CD14-positive monocyte (primary cell): ENCODE measurements around the gene RAP2C. TPM values are rescaled to one million over a fixed set of nuclear protein-coding genes. Genes with fewer than 3 reads are reported as not detected.

ENCODE experiments used
- DNase-seq, 3 donors: peaks; one replicate each; pipeline ENCODE4 v3.0.0-alpha.2; 2011 to 2022
- H2AFZ ChIP-seq: 2 replicates; pipeline ENCODE4 v1.6.0; 2012; ENCODE audit warnings: mild to moderate bottlenecking, low read depth, low read length, inconsistent platforms; ENCODE audit not compliant: insufficient read depth, poor library complexity, severe bottlenecking
- H3K27ac ChIP-seq, 2 donors: 1 replicate in 1 of 2; 2 replicates in 1 of 2; pipeline ENCODE4 v1.5.1; 2012 to 2013; ENCODE audit warnings: low read length in 2 of 2, control low read depth in 1 of 2, inconsistent platforms in 1 of 2, low read depth in 1 of 2, mild to moderate bottlenecking in 1 of 2
- H3K27me3 ChIP-seq, 2 donors: one replicate each; pipeline versions ENCODE4 v1.6.0 to v1.6.1; 2011 to 2013; ENCODE audit warnings: low read length in 2 of 2; ENCODE audit not compliant: control insufficient read depth in 2 of 2, insufficient read depth in 2 of 2
- H3K36me3 ChIP-seq, 2 donors: replicated peaks in 1 of 2; 1 replicate in 1 of 2; 2 replicates in 1 of 2; pipeline versions ENCODE4 v1.5.1 to v1.6.1; 2012 to 2013; ENCODE audit warnings: low read length in 2 of 2, control low read depth in 1 of 2, inconsistent platforms in 1 of 2, mild to moderate bottlenecking in 1 of 2; ENCODE audit not compliant: insufficient read depth in 2 of 2, control insufficient read depth in 1 of 2
- H3K4me1 ChIP-seq, 2 donors: 1 replicate in 1 of 2; 2 replicates in 1 of 2; pipeline versions ENCODE4 v1.5.1 to v1.6.1; 2012 to 2013; ENCODE audit warnings: low read length in 2 of 2, control low read depth in 1 of 2, inconsistent platforms in 1 of 2, mild to moderate bottlenecking in 1 of 2, moderate library complexity in 1 of 2; ENCODE audit not compliant: insufficient read depth in 2 of 2, control insufficient read depth in 1 of 2
- H3K4me2 ChIP-seq: replicated peaks from 2 replicates; pipeline ENCODE3; 2012; ENCODE audit warnings: low read length, moderate library complexity, mild to moderate bottlenecking; ENCODE audit not compliant: poor library complexity, severe bottlenecking; ENCODE audit errors: extremely low read depth
- H3K4me3 ChIP-seq, 3 experiments: fragments of 200-600 bp in 1 of 3; sonication (generic) in 1 of 3; replicated peaks in 1 of 3; 1 replicate in 2 of 3; 2 replicates in 1 of 3; pipeline ENCODE4 v1.5.1; 2011 to 2013; ENCODE audit warnings: low read length in 3 of 3, mild to moderate bottlenecking in 3 of 3, control low read depth in 2 of 3, low read depth in 2 of 3, inconsistent platforms in 1 of 3, moderate library complexity in 1 of 3
- H3K79me2 ChIP-seq: 2 replicates; pipeline ENCODE4 v1.6.0; 2012; ENCODE audit warnings: mild to moderate bottlenecking, control low read depth, inconsistent platforms, low read length, moderate library complexity; ENCODE audit not compliant: insufficient read depth
- H3K9ac ChIP-seq: 2 replicates; pipeline ENCODE4 v1.6.0; 2017; ENCODE audit warnings: low read length, mild to moderate bottlenecking; ENCODE audit not compliant: insufficient read depth, poor library complexity, severe bottlenecking
- H3K9me3 ChIP-seq, 2 donors: replicated peaks in 1 of 2; 1 replicate in 1 of 2; 2 replicates in 1 of 2; pipeline versions ENCODE4 v1.5.1 to v1.6.1; 2012 to 2013; ENCODE audit warnings: low read length in 2 of 2, control low read depth in 1 of 2; ENCODE audit not compliant: control insufficient read depth in 1 of 2, insufficient read depth in 1 of 2
- H4K20me1 ChIP-seq: 2 replicates; pipeline ENCODE4 v1.6.0; 2012; ENCODE audit warnings: mild to moderate bottlenecking, low read length, control low read depth, moderate library complexity; ENCODE audit not compliant: insufficient read depth
- H3K27ac Mint-ChIP-seq, 7 donors: one replicate each; pipeline ENCODE4 v1.8.0; 2020; ENCODE audit warnings: mild to moderate bottlenecking in 7 of 7, mixed read lengths in 7 of 7, moderate library complexity in 6 of 7, inconsistent platforms in 2 of 7
- H3K27me3 Mint-ChIP-seq, 3 donors: one replicate each; pipeline ENCODE4 v1.8.0; 2021 to 2022; ENCODE audit warnings: low read depth in 3 of 3, mild to moderate bottlenecking in 3 of 3, mixed read lengths in 3 of 3, moderate library complexity in 3 of 3, inconsistent platforms in 1 of 3
- H3K36me3 Mint-ChIP-seq, 2 donors: one replicate each; pipeline ENCODE4 v1.8.0; 2020; ENCODE audit warnings: mixed read lengths in 2 of 2, inconsistent platforms in 1 of 2, mild to moderate bottlenecking in 1 of 2
- H3K4me1 Mint-ChIP-seq: one replicate; pipeline ENCODE4 v1.8.0; 2020; ENCODE audit warnings: mild to moderate bottlenecking, mixed read lengths
- H3K4me3 Mint-ChIP-seq, 2 donors: one replicate each; pipeline ENCODE4 v1.8.0; 2020; ENCODE audit warnings: mild to moderate bottlenecking in 2 of 2, mixed read lengths in 2 of 2, moderate library complexity in 1 of 2
- H3K9me3 Mint-ChIP-seq, 7 donors: one replicate each; pipeline ENCODE4 v1.8.0; 2020 to 2022; ENCODE audit warnings: mixed read lengths in 7 of 7, mild to moderate bottlenecking in 6 of 7, moderate library complexity in 6 of 7, inconsistent platforms in 2 of 7
- WGBS: methylation state at CpG from one replicate; pipeline ENCODE4 v1.1.5; 2013; ENCODE audit warnings: missing lambda C conversion rate; ENCODE audit not compliant: insufficient coverage; 5-methylcytosine and 5-hydroxymethylcytosine counted together
- intact Hi-C, 2 donors: fragments of 100-400 bp; cut with micrococcal nuclease; formaldehyde crosslinking; loops; one replicate each; pipeline versions ENCODE4 v1.15.0 to v1.15.1; 2023
- polyA plus RNA-seq, 3 donors: library from polyadenylated mRNA; depleted of rRNA in 1 of 3; unstranded in 2 of 3; stranded (reverse) in 1 of 3; fragments of 300-500 nt in 2 of 3; fragments of >200 nt in 1 of 3; fragmentation: Illumina TruSeq in 2 of 3; gene quantifications; 1 replicate in 2 of 3; 2 replicates in 1 of 3; pipeline ENCODE4 v1.2.3, GENCODE V29; 2012 to 2021
- TF ChIP-seq, protein P1 (sequence below): fragments of 200-600 bp; IDR thresholded peaks from one replicate; pipeline ENCODE4 v1.8.0; 2022; ENCODE audit warnings: antibody characterized with exemption, mild to moderate bottlenecking

RAP2C gene
- polyA plus RNA-seq, 3 donors = 14.7 to 23.2 (median 18.8) TPM

DNA sequence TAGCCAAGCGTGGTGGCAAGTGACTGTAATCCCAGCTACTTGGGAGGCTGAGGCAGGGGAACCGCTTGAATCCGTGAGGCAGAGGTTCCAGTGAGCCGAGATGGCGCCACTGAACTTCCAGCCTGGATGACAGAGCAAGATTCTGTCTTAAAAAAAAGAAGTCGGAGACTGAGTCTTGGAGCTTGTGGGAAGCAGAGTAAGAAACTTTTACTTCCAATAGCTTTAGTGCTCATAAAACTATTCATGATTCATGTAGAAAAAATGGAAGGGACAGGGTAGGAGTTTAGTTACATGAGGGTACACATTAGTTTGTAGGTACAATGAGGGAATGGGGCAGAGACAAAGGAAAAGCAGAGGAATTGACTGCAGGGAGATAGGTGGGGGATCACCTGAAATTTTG is 19.3 kb downstream of the RAP2C start:
- H4K20me1 ChIP-seq = peaks cover 10% of the 10 kb centered on the region
- Mint-ChIP-seq H3K27ac (no peak overlapping the region), H3K4me3 (no peak overlapping the region), H3K9me3 (peaks cover 0 to 4% (median 3%) of the 10 kb centered on the region in 7 donors), H3K27me3 (no peaks in the 10 kb centered on the region), H3K36me3 (peaks cover 4 to 13% of the 10 kb centered on the region in 2 donors), H3K4me1 (no peaks in the 10 kb centered on the region)
- H3K27me3 ChIP-seq = peaks cover 0 to 2% of the 10 kb centered on the region in 2 donors
- no peaks in the 10 kb centered on the region for H3K79me2 ChIP-seq
- H3K4me1 ChIP-seq = no peaks in the 10 kb centered on the region
- no peak overlapping the region for H2AFZ ChIP-seq
- no peak overlapping the region for H3K4me2 ChIP-seq
- H3K27ac ChIP-seq = no peak overlapping the region
- no CpG with 5 or more reads among the region's 6 CpGs for WGBS
- intact Hi-C loops = no loop called here
- no peak overlapping the region for H3K4me3 ChIP-seq
- DNase-seq = no peak
- TF ChIP-seq, protein P1, sequence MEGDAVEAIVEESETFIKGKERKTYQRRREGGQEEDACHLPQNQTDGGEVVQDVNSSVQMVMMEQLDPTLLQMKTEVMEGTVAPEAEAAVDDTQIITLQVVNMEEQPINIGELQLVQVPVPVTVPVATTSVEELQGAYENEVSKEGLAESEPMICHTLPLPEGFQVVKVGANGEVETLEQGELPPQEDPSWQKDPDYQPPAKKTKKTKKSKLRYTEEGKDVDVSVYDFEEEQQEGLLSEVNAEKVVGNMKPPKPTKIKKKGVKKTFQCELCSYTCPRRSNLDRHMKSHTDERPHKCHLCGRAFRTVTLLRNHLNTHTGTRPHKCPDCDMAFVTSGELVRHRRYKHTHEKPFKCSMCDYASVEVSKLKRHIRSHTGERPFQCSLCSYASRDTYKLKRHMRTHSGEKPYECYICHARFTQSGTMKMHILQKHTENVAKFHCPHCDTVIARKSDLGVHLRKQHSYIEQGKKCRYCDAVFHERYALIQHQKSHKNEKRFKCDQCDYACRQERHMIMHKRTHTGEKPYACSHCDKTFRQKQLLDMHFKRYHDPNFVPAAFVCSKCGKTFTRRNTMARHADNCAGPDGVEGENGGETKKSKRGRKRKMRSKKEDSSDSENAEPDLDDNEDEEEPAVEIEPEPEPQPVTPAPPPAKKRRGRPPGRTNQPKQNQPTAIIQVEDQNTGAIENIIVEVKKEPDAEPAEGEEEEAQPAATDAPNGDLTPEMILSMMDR = no peak
- no peak overlapping the region for H3K9ac ChIP-seq
- H3K36me3 ChIP-seq = peaks cover 7 to 24% of the 10 kb centered on the region in 2 donors
- H3K9me3 ChIP-seq = peaks cover 0 to under 1% of the 10 kb centered on the region in 2 donors

DNA sequence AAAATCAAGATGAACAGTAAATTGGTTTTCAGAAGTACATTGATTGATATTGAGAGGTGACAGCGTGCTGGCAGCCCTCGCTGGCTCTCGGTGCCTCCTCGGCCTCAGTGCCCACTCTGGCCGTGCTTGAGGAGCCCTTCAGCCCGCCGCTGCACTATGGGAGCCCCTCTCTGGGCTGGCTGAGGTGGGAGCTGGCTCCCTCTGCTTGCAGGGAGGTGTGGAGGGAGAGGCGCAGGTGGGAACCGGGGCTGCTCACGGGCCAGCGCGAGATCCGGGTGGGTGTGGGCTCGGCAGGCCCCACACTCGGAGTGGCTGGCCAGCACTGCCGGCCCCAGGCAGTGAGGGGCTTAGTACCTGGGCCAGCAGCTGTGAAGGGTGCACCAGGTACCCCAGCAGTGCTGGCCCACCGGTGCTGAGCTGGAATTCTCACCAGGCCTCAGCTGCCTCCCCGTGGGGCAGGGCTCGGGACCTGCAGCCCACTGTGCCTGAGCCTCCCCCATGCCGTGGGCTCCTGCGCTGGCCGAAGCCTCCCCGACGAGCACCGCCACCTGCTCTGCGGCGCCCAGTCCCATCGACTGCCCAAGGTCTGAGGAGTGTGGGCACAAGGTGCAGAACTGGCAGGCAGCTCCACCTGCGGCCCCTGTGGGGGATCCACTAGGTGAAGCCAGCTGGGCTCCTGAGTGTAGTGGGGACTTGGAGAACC is 25.2 kb downstream of the RAP2C start:
- Histone ChIP-seq H3K9ac (no peak overlapping the region), H3K27ac (no peak overlapping the region), H3K9me3 (peaks cover 6% of the 10 kb centered on the region in 2 donors), H4K20me1 (no peaks in the 10 kb centered on the region), H3K27me3 (peaks cover 0 to under 1% of the 10 kb centered on the region in 2 donors), H3K4me1 (no peaks in the 10 kb centered on the region), H2AFZ (no peak overlapping the region), H3K79me2 (no peaks in the 10 kb centered on the region), H3K4me2 (no peak overlapping the region), H3K4me3 (no peak overlapping the region), H3K36me3 (no peaks in the 10 kb centered on the region)
- DNase-seq = no peak
- TF ChIP-seq, protein P1 = no peak
- Mint-ChIP-seq H3K4me3 (no peak overlapping the region), H3K4me1 (no peaks in the 10 kb centered on the region), H3K36me3 (no peaks in the 10 kb centered on the region), H3K27ac (no peak overlapping the region), H3K9me3 (peaks cover 3 to 11% (median 6%) of the 10 kb centered on the region in 7 donors), H3K27me3 (peaks cover 0 to 5% (median 0%) of the 10 kb centered on the region in 3 donors)
- 100% methylated on average over 9 of the region's 29 CpGs for WGBS
- intact Hi-C loops = no loop called here
